Measurements from ENCODE around the gene PPL. TPM values are rescaled to one million over a fixed set of nuclear protein-coding genes. Genes with fewer than 3 reads are reported as not detected.

PPL gene
- total and polyA plus RNA-seq, 2 of the 8 experiments (the other 6 are each of a cell fraction or from before 2014, with no cell fraction given): 11.3 to 29.5 TPM

- Histone ChIP-seq H4K20me1 (replicated peaks in 1 of 2; ENCODE audit: control insufficient read depth in 1 of 2, insufficient read depth in 2 of 2, low read length in 2 of 2) (peaks cover 3 to 6% of the 10 kb centered on the region in 2 experiments), H3K4me3 (ENCODE audit: extremely low read depth in 1 of 4, insufficient read depth in 2 of 4, low read depth in 3 of 4, low read length in 4 of 4) (no peak overlapping the region), H4K8ac (ENCODE audit: extremely low read depth, insufficient read depth, low read length) (no peak overlapping the region), H3K27ac (ENCODE audit: low read depth, low read length) (no peak overlapping the region), H4K91ac (replicated peaks; ENCODE audit: insufficient read length, low read length) (no peak overlapping the region), H3K4me2 (ENCODE audit: insufficient read depth in 1 of 2, low read depth in 2 of 2, low read length in 2 of 2) (no peak overlapping the region), H2BK15ac (ENCODE audit: low read length) (no peak overlapping the region), H3K4ac (replicated peaks; ENCODE audit: insufficient read length, low read depth, low read length) (no peak overlapping the region), H3K23ac (ENCODE audit: insufficient read length) (no peak overlapping the region), H2BK120ac (replicated peaks; ENCODE audit: low read depth, low read length) (no peak overlapping the region), H4K5ac (ENCODE audit: insufficient read length, low read depth, low read length) (no peak overlapping the region), H3K9ac (replicated peaks in 1 of 4; ENCODE audit: extremely low read depth in 1 of 4, low read depth in 3 of 4, low read length in 3 of 4) (no peak overlapping the region), H3K14ac (ENCODE audit: insufficient read length) (no peak overlapping the region), H3K79me1 (ENCODE audit: low read depth, low read length) (no peaks in the 10 kb centered on the region), H2BK20ac (ENCODE audit: low read length) (no peak overlapping the region), H3K27me3 (replicated peaks in 1 of 4; ENCODE audit: control insufficient read depth in 3 of 4, extremely low read depth in 1 of 4, insufficient read depth in 3 of 4, low read length in 3 of 4) (no peaks in the 10 kb centered on the region), H2BK5ac (ENCODE audit: low read depth, low read length) (no peak overlapping the region), H3K79me2 (ENCODE audit: control insufficient read depth in 1 of 2, insufficient read depth in 2 of 2, low read length in 2 of 2) (no peaks in the 10 kb centered on the region), H2BK12ac (ENCODE audit: low read depth, low read length) (no peak overlapping the region), H2AK5ac (ENCODE audit: low read depth, low read length) (no peak overlapping the region), H3K4me1 (replicated peaks in 1 of 4; ENCODE audit: control insufficient read depth in 3 of 4, insufficient read depth in 4 of 4, low read length in 3 of 4) (no peaks in the 10 kb centered on the region), H3K56ac (replicated peaks; ENCODE audit: insufficient read length, low read depth, low read length) (no peak overlapping the region), H3K9me3 (ENCODE audit: insufficient read depth in 2 of 2, low read depth in 1 of 2, low read length in 1 of 2) (no peaks in the 10 kb centered on the region), H2AFZ (ENCODE audit: low read length) (no peak overlapping the region), H3K36me3 (ENCODE audit: control insufficient read depth in 2 of 4, insufficient read depth in 4 of 4, low read length in 3 of 4) (peaks cover 16 to 88% (median 64%) of the 10 kb centered on the region in 4 experiments), H3K23me2 (ENCODE audit: low read depth, low read length) (no peaks in the 10 kb centered on the region), H3K18ac (ENCODE audit: extremely low read depth, low read length) (no peak overlapping the region)
- DNase-seq (ENCODE audit: low read depth in 1 of 2, low spot score in 2 of 2) (no peak), FAIRE-seq (no peak)
- WGBS, 2 experiments (ENCODE audit: extremely low coverage in 1 of 2, insufficient coverage in 1 of 2, insufficient read length in 1 of 2, insufficient replicate concordance in 2 of 2, low coverage in 1 of 2, low lambda C conversion rate in 2 of 2, missing lambda C conversion rate in 1 of 2): 89% methylated on average over 13 of the region's 14 CpGs; no CpG with 5 or more reads in 1 of the 2 experiments
- ChIA-PET CTCF (ENCODE audit: partially characterized antibody) (interaction anchor here (1.5 to 2.4 kb wide), 2 partner anchors 33 to 74 kb away, joined by 5 to 10 read pairs; no protein-coding TSS in a partner anchor), POLR2A (ENCODE audit: partially characterized antibody) (no interaction called here)
- no peak for TF ChIP-seq ATF2 (IDR thresholded peaks at IDR 0.05; ENCODE audit: low read length)
- TF ChIP-seq TCF12 (IDR thresholded peaks at IDR 0.05; ENCODE audit: low read depth, low read length): no peak
- TF ChIP-seq SRF (IDR thresholded peaks at IDR 0.05; ENCODE audit: low read depth, low read length): no peak
- no peak for TF ChIP-seq JUND (IDR thresholded peaks at IDR 0.05; ENCODE audit: low read length)
- TF ChIP-seq POU5F1 (IDR thresholded peaks at IDR 0.05; ENCODE audit: low read depth, low read length): no peak
- no peak for TF ChIP-seq SP2 (IDR thresholded peaks at IDR 0.05; ENCODE audit: low read length)
- no peak for TF ChIP-seq SP1 (IDR thresholded peaks at IDR 0.05; ENCODE audit: low read depth, low read length)
- TF ChIP-seq POLR2AphosphoS5 (IDR thresholded peaks at IDR 0.05; ENCODE audit: low read depth, low read length): no peak
- no peak for TF ChIP-seq KDM5A (IDR thresholded peaks at IDR 0.05; ENCODE audit: low read length)
Measured at GRCh38 chr16:4882000-4882632, 54.8 kb downstream of the PPL start.

All from H1 (cell line).